ENCODE measurements around the gene SACM1L.

DNA sequence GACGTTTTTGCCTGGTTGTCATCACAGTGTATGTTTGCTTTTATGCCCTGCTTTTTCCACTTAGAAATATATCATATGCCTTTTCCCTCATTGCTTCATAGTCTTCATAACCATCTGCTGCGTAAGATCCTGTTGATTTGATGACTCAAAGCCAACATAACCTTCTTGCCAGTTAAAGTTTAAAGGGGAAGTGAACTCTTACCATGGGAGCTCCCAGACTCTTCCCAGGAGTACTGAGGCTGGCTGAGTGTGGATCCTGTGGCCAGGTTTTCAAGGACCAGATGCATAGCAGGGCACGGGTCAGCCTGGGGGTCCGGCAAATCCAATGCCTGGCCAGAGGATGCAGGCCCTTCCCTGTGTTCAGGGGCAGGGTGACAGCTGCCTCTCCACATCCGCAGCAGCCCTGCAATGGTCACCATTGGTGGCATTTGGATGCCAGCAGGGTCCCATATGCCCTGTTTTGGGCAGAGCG lies 42.0 kb upstream of the SACM1L start:
- TF ChIP-seq, protein P1, sequence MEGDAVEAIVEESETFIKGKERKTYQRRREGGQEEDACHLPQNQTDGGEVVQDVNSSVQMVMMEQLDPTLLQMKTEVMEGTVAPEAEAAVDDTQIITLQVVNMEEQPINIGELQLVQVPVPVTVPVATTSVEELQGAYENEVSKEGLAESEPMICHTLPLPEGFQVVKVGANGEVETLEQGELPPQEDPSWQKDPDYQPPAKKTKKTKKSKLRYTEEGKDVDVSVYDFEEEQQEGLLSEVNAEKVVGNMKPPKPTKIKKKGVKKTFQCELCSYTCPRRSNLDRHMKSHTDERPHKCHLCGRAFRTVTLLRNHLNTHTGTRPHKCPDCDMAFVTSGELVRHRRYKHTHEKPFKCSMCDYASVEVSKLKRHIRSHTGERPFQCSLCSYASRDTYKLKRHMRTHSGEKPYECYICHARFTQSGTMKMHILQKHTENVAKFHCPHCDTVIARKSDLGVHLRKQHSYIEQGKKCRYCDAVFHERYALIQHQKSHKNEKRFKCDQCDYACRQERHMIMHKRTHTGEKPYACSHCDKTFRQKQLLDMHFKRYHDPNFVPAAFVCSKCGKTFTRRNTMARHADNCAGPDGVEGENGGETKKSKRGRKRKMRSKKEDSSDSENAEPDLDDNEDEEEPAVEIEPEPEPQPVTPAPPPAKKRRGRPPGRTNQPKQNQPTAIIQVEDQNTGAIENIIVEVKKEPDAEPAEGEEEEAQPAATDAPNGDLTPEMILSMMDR (IDR thresholded peaks at IDR 0.05; ENCODE audit: extremely low read depth in 1 of 2, insufficient read depth in 1 of 2, low read depth in 1 of 2, low read length in 2 of 2), result no peak
- TF ChIP-seq JUN (IDR thresholded peaks at IDR 0.05; ENCODE audit: borderline replicate concordance, insufficient read depth, insufficient read length, low read depth) (peak; percentile 94), EZH2 (IDR thresholded peaks at IDR 0.05; ENCODE audit: borderline replicate concordance, low read depth, low read length, severe bottlenecking) (no peak), POLR2AphosphoS5 (IDR thresholded peaks at IDR 0.05; ENCODE audit: insufficient read depth, low read depth, low read length) (peak; percentile 72), FOS (IDR thresholded peaks at IDR 0.05; ENCODE audit: borderline replicate concordance, insufficient read depth, low read length) (peak; percentile 85), GATA2 (IDR thresholded peaks at IDR 0.05; ENCODE audit: insufficient read depth, insufficient read length, low read depth, low read length) (no peak)

All from endothelial cell of umbilical vein (primary cell).